ENCODE data around the gene IL2.

IL2 gene

GRCh38 chr4:122456231-122457116 is at the start of gene IL2:
IL2 (minus strand) TSS chr4:122456725; CDS start chr4:122456440, 285 bp downstream.
- DNase-seq (ENCODE audit: low spot score), result no peak

GRCh38 chr4:122503214-122503613 is 46.7 kb upstream of the IL2 start:
- DNase-seq (ENCODE audit: low spot score), result no peak

- DNase-seq (ENCODE audit: low spot score), result no peak
Measured at GRCh38 chr4:122500852-122501501, 44.5 kb upstream of the IL2 start.

- no peak for DNase-seq (ENCODE audit: low spot score)
Measured at GRCh38 chr4:122489061-122489460, 32.5 kb upstream of the IL2 start.

- no peak for DNase-seq (ENCODE audit: low spot score)
Measured at GRCh38 chr4:122483481-122483880, 27.0 kb upstream of the IL2 start.

GRCh38 chr4:122481766-122482405 is 25.4 kb upstream of the IL2 start:
- DNase-seq (ENCODE audit: low spot score), result no peak

- no peak for DNase-seq (ENCODE audit: low spot score)
Measured at GRCh38 chr4:122480655-122481487, 24.3 kb upstream of the IL2 start.

- DNase-seq (ENCODE audit: low spot score), result no peak
Measured at GRCh38 chr4:122479935-122480416, 23.5 kb upstream of the IL2 start.

- no peak for DNase-seq (ENCODE audit: low spot score)
Measured at GRCh38 chr4:122476745-122477144, 20.2 kb upstream of the IL2 start.

GRCh38 chr4:122476126-122476525 is 19.6 kb upstream of the IL2 start:
- DNase-seq (ENCODE audit: low spot score), result no peak

GRCh38 chr4:122475233-122475632 is 18.7 kb upstream of the IL2 start:
- DNase-seq (ENCODE audit: low spot score), result no peak

GRCh38 chr4:122469457-122469856 is 12.9 kb upstream of the IL2 start:
- no peak for DNase-seq (ENCODE audit: low spot score)

- no peak for DNase-seq (ENCODE audit: low spot score)
Measured at GRCh38 chr4:122458625-122459024, 2.1 kb upstream of the IL2 start.

- DNase-seq (ENCODE audit: low spot score), result no peak
Measured at GRCh38 chr4:122453384-122453995, 3.0 kb downstream of the IL2 start.

GRCh38 chr4:122450847-122451246 is 5.7 kb downstream of the IL2 start:
- DNase-seq (ENCODE audit: low spot score), result no peak

GRCh38 chr4:122434285-122434684 is 22.2 kb downstream of the IL2 start:
- no peak for DNase-seq (ENCODE audit: low spot score)

GRCh38 chr4:122431351-122431750 is 25.2 kb downstream of the IL2 start:
- no peak for DNase-seq (ENCODE audit: low spot score)

GRCh38 chr4:122423246-122423645 is 33.3 kb downstream of the IL2 start:
- no peak for DNase-seq (ENCODE audit: low spot score)

GRCh38 chr4:122412547-122412946 is 44.0 kb downstream of the IL2 start:
- no peak for DNase-seq (ENCODE audit: low spot score)

GRCh38 chr4:122403861-122404260 is 52.7 kb downstream of the IL2 start:
- no peak for DNase-seq (ENCODE audit: low spot score)
